NCI-H2196 treated with DMSO at 0.1 percent for 48 hours (cell line): ENCODE results near the gene TTC12.
A peak's percentile ranks its signal among the peaks of the same experiment; 100 is the strongest.

ENCODE experiments used
- DNase-seq: peaks from one replicate; lab custom pipeline; 2025; ENCODE audit not compliant: unreplicated experiment; lab: John Stamatoyannopoulos, UW

Gene TTC12, protein sequence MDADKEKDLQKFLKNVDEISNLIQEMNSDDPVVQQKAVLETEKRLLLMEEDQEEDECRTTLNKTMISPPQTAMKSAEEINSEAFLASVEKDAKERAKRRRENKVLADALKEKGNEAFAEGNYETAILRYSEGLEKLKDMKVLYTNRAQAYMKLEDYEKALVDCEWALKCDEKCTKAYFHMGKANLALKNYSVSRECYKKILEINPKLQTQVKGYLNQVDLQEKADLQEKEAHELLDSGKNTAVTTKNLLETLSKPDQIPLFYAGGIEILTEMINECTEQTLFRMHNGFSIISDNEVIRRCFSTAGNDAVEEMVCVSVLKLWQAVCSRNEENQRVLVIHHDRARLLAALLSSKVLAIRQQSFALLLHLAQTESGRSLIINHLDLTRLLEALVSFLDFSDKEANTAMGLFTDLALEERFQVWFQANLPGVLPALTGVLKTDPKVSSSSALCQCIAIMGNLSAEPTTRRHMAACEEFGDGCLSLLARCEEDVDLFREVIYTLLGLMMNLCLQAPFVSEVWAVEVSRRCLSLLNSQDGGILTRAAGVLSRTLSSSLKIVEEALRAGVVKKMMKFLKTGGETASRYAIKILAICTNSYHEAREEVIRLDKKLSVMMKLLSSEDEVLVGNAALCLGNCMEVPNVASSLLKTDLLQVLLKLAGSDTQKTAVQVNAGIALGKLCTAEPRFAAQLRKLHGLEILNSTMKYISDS

DNA sequence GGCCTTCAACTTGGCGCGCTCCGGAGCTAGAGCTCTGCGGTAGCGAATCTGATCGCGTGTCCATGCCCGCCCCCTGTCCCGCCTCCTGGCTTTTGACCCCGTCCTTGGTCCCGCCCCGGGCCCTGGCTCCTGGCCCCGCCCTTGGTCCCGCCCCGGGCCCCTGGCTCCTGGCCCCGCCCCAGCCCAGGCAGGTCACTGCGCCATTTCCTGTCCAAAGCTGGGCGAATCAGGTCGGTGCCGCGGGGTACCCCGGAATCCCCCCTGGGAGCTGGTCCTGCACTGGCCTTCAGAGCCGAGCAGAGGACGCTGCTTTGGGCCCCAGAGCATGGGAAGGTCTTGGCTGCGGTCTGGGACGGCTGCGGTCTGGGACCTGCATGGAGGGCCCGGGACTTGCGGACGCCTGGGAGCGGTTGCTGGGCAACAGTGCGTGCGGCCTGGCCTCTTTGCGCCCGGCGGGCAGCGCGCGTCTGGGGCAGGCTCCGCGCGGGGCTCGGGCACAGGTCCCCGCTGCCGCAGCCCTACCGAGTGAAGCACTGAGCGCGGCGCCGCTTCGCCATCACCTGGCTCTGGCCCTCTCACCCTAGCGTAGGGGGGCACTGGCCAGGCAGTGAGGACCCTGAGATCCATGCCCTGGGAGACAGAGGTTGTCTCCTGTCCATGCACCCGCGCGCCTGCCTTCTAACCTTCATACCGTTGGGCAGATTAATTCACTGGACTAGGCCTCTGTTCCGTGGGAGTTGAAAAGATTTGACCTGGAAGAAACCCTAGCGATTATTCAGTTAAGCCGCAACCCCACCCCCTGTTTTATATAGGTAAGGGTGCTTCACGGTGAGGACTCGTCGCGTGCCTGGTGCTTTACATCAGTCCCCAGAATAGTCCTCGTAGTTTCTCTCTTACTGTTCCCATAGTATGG lies at the start of gene TTC12:
Gene TTC12, plus strand, starts transcription at position 195 of the 913 bp plus-strand sequence. CDS start 1,675 bp downstream, outside the sequence.
- peak; percentile 89 for DNase-seq

DNA sequence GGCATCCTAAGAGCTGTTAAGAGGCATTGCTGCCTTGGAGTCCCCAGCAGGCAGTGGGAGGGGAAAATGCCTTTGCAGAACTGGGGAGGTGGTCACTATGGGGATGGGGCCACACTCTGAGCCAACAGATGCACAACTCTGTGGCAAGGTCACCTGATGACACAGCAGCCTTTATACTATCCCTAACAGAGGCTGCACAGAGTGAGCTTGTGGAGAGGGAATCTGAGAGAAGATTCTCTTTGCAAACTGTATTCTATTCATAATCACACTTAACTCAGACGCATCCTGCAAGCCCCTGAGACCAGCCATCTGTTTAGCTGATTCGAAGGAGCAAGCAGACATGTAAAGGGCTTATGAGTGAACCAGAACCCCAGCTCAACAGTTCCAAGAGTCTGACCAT lies 49.0 kb upstream of the TTC12 start:
- DNase-seq: no peak

DNA sequence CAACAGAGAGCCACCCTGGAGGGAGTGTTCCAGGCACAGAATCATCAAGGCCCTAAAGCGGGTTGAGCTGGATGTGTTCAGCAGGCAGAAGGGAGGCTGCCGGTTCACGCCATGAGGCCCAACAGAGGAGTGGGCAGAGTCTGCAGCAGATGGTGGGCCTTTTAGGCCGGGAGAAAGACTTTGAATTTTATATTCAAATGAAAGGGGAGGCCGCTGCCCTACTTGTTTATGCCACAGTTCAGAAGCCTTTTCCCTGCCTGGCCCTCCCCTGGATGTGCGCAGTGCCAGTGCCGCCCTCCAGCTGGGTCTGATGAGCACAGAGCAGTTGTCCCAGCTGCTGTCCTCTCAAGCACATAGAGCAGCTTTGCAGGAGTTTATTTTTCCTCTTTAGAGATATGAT lies 46.9 kb upstream of the TTC12 start:
- DNase-seq: no peak

DNA sequence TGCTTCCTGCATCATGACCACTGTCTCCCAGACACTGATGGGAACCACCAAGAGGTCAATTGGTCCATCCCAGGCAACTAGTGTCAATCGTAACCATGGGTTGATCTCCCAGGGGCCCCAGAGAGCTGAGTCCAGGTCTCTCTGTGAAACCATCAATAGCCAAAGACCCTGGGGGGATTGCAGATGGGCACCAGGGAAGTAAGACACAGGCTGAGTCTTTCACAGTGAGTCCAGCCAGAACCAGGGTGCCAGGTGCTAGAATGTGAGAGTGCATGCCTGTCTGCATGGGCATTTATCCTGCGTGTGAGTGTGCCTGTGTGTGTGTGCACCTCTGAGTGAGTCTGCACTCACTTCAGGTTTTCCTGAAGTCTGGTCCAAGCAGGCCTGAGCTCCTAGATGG lies 45.3 kb upstream of the TTC12 start:
- DNase-seq: no peak

DNA sequence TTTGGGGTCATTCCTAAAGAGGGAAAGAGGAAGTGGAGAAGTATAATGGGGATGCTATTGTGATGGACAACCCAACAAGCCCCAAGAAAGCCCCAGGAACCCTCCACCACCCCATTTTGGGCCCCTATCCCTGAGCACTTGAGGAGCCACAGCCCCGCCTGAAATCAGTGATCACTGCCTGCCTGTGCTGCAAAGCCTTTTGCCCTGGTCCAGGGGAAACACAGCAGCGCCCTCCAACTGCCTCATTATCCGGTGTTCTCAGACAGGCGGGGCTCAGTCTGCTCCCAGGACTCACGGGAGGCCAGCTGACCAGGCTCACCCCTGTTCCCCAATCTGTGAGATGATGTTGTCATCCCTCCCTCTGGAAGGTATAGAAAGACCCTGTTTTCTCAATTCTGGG lies 44.7 kb upstream of the TTC12 start:
- no peak for DNase-seq

DNA sequence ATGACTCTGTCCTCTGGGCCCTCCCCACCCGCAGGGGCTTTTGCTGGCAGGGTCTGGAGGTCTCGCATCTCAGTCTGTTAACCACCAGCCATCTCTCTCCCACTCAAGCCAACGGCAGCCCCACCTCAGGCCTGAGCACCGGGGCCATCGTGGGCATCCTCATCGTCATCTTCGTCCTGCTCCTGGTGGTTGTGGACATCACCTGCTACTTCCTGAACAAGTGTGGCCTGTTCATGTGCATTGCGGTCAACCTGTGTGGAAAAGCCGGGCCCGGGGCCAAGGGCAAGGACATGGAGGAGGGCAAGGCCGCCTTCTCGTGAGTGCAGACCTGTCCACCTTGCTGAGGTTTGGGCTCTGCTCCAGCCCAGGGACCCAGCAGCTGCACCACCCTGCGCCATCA lies 44.3 kb upstream of the TTC12 start:
- no peak for DNase-seq

DNA sequence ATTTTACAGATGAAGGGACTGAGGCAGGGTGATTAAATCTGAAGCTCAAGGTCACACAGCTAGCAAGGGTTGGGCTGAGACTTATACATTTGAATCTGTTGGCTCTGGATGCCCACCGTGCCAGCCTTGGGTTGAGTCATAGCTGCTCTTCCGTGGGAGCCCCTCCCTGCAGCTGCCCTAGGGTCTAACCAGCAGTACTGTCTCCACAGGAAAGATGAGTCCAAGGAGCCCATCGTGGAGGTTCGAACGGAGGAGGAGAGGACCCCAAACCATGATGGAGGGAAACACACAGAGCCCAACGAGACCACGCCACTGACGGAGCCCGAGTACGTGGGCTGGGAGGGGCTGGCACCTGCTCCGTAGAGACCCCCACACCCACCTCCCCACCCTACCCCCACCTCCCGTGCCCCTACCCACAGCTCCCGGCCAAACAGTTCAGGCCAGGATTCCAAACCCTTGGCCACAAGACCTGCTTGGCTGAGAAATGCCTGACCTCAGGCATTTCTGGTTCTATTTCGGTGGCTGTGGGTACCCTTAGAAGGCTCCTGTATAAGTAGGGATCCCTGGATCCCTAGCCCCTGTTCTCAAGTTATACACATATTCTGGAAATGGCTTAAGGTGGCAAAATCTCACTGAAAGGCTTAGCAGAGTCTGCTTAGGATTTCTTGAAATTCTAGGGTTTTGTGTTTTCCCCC lies 42.7 kb upstream of the TTC12 start:
- DNase-seq: no peak

DNA sequence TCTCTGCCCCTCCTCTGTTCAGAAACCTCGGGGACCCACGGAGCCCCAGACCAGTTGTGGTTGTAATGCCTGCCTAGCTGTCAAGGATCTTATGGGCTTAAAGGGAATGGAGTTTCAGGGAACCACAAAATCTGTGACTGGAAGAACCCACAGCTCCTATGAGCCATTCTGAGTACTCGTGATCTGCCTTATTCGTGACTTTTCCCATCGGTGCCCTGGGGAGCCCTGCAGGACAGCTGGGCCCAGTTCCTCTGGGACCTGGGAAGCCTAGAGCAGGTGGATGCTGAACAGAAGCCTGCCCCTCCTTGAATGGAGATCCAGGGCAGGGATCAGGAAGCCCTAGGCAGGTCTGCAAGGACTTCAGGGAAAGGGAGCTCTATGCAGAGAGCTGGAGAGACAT lies 42.1 kb upstream of the TTC12 start:
- no peak for DNase-seq

DNA sequence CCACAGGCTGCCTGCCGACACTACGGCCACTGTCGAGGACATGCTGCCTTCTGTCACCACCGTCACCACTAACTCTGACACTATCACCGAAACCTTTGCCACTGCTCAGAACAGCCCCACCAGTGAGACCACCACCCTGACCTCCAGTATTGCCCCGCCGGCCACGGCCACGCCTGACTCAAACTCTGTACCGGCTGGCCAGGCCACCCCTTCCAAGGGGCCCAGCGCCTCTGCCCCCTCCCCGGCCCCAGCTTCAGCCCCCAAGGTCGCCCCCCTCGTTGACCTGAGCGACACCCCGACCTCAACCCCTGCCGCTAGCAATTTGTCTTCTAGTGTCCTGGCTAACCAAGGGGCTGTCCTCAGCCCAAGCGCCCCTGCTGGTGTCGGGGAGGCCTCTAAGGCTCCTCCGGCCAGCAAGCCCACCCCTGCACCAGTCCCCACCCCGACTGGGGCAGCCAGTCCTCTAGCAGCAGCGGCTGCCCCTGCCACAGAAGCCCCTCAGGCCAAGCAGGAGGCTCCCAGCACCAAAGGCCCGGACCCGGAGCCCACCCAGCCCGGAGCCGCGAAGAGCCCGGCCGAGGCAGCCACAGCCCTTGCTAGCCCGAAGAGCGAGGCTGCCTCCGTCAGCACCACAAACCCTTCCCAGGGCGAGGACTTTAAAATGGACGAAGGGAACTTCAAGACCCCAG lies 41.3 kb upstream of the TTC12 start:
- DNase-seq: no peak

DNA sequence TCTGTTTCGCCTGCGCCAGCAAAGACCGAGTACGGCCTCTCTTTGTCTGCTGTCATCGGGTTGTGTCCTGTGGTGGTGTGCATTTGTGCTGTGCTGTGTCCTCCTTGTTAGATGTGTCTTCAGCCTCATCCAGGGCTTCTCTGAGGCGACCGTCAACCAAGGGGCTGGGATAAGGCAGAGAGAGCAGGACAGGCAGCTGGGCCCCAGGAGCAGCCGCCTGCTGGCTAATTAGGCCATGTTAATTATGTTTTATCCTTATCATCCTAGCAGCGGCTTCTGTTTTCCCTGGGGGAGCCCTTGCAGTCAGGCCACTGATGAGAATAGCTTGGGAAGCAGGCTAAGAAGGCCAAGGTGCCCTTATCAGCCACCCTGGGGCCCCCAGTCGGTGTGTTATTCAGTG lies 40.7 kb upstream of the TTC12 start:
- no peak for DNase-seq

DNA sequence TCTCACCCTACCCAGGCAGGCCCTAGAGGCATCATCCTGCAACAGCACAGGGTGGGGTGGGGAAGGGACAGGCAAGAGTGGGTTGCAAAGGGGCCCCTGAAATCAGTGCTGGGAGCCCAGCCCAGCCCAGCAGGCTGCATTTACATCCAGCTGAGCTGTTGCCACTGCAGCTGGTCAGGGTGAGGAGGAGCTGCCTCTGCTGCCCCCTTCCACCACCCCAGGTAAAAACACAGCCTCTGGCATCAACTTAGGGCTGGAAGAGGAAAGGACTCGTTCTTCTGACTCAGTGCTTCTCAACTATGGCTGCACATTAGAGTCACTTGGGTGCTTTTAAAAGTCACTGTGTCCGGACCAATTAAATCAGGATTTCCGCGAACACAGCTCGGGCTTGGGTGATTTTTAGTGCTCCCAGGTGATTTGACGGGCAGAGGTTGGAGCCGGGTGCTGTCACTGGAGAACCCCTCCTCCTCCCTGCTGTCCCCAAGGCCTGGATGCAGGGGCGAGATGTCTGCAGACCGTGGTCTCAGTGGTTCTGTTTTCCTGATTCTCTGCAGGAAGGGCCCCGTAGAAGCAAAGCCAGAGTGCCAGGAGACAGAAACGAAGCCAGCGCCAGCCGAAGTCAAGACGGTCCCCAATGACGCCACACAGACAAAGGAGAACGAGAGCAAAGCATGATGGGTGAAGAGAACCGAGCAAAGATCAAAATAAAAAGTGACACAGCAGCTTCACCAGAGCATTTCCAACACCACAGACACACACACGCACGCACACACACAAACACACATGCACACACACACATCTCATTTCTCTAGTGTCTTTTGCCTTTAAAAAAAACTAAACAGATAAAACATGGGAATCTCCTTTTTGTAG lies 39.4 kb upstream of the TTC12 start:
- DNase-seq: no peak

DNA sequence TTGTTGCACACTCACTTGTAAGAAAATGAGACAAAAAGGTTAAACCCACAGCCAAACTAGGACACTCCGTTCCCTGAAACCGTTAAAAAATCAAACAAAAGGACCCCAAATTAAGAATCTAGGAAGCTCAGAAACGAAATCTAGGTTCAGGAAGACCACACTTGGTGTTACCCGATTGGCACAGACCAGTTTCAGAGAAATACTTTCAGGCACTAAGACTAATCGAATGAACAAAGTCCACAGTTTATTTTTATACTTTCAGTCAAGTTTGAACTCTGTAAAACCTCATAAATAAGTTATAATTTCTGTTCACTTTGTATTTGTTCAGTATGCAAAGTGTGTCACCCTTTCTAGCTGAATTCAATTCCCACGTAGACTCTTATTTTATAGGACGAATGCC lies 38.8 kb upstream of the TTC12 start:
- no peak for DNase-seq

DNA sequence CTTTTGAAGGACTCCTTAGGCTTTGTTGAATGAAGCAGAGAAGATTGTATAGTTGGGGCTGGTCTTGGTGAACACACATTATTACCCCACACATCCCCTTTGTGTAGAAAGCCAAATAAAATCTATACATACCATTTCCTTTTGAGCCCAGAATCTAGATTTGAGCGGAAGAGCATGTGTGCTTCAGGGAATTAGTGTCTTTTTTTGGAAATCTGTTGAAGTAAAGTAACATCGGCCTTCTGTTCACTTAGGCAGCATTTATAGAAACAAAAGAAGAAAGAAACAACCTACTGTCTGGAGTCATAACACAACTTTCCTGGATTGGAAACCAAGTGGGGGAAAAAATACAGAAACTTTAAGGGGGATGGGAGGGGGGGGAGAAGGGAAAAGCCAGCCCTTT lies 37.9 kb upstream of the TTC12 start:
- no peak for DNase-seq

DNA sequence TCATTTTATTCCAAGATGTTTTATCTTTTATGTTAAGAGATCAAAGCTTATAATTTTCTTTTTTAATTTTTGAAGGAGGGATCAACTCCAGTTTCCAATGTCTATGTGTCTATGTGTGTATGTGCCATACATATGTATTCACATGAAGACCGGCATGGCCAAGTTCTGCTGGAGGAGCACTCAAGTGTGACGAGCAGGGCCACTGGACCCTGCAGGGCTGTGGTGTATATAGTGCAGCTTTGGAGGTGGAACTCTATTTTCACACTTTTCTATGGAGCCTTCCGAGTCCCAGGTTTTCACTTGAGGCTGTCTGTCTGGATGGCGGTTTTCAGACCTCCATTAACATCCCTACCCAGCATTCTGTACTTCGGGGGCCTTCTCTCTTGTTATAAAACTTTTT lies 36.5 kb upstream of the TTC12 start:
- DNase-seq: no peak

DNA sequence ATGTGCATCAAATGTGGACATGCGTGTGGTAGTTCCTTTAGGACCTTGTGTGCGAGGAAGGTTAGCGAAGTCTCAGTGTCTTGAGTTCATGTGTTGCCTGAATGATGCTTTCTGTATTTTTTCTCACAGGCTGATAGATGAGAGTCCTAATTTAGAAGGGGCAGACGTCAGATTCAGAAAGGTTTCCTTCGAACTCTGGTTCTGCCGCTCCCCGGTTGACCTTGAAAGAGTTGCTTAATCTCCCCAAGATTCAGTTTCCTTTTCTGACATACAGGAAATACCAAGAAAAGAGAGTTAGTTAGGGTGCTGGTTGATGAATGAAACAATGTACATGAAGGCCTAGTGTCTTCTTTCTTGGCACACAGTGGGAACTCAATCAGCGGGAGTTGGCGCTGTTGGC lies 35.9 kb upstream of the TTC12 start:
- no peak for DNase-seq

DNA sequence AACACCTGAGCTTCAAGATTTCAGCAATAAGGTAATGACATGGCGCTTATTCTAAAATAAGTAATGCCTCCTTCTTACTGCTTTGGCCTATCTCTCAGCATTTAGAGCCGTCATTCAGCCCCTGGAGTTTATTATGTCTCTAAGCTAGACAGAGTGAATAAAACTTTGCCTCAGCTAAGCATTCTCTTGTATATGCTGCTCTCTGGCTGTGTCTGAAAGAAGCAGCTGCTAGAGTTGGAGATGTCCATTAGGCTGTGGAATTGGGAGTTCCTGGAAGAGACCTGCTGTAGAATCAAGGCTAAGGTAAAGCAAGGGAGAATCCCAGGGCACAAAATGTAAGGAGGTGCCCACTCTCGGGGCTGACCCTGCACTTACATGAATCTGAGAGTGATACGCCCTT lies 35.5 kb upstream of the TTC12 start:
- no peak for DNase-seq

DNA sequence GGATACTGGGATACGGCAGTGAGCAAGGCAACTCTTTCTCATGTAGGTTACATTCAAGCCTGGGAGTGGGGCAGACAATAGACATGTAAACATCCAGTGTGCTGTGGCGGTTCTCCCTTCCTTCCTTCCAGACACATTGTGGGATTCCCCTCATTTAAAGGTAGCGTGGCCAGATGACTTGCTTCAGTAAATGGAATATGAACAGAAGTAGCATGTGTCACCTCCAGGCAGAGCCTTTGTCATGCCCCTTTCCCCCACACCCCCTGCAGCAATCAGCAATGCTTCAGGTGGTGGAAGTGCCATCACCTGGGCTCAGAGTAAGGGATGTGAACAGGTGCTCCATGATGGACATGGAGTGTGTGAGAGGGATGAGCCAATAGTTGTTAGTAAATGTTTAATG lies 34.8 kb upstream of the TTC12 start:
- DNase-seq: no peak

DNA sequence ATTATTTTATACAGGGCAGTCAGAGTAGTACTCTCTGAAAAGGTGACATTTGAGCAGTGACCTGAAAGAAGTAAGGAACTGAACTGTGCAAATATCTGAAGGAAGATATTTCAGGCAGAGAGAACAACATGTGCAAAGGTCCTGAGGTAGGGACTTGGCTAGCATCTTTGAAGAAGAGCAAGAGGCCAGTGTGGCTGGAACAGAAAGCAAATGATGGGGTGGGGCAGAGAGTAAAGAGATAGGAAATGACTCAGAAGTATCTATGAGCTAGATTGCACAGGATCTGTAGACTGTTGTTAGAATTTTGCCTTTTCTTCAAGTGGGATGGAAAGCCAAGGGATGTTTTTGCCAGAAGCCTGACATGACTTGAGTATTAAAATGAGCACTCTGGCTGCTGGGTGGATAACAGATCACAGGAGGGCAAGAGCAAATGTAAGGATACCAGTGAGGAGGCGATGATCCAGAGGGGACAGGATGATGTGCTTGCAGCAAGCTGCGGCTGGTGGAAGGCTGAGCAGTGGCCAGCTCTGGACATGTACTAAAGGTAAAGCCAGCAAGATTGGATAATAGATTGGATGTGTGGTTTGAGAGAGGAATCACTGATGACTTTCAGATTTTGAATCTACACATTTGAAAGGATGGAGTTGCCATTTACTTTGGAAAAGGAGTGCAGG lies 33.2 kb upstream of the TTC12 start:
- no peak for DNase-seq

DNA sequence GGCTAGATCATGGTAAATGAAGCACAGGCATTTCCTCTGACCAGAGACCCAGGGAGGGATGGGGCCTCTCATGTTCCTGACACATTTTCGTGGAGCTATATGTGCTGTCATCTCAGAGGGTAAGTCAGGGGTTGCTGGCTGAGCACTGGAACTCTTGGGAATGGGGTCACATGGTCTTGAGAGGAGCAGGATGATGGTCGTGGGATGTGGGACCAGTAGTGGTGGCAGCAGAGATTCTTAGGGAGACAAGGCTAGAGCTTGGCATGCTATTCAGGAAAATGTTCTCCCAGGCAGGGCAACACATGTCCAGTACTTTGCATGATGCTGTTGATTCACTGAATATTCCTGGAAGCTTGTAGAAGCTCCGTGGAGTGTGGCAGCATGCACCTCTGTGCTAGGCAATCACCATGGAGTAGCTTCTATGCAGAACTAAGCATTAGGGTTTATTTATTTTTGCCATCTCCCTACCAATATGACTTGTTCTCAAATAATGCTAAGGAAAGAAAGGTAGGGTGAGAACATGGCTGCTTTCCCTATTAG lies 31.4 kb upstream of the TTC12 start:
- DNase-seq: no peak
